Stimulated activated CD8-positive, alpha-beta memory T cell treated with anti-CD3 and anti-CD28 coated beads, Interleukin-2, amount 100 ng/mL, for 1 hour (primary cell): ENCODE measurements around the gene IGFALS.
A peak's percentile ranks its signal among the peaks of the same experiment; 100 is the strongest.

Experiments used
- DNase-seq, 2 donors: peaks; one replicate each; pipeline ENCODE4 v3.0.0-alpha.2; 2020; ENCODE audit warnings: low read depth in 2 of 2

Gene IGFALS

DNA sequence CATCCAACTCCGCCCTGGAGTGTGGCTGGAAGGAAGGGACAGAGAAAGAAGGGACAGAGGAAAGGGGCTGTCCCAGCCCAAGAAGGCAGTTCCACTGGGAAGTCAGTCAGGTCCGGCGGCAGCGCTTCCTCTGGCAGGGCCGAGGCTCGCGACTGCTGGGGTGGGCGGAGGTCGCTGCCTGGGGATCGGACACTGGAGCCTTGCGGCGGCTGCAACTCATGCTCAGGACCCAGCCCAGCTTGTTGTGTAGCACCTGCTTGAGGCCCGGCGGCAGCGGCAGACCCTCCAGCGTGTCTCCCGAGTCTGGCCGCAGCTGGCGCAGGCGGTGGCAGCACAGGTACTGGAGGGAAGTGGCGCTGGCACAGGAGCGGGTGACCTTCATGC lies 16.5 kb downstream of the IGFALS start:
- DNase-seq: no peak

GRCh38 chr16:1776672-1776955 lies 16.9 kb downstream of the IGFALS start:
- no peak for DNase-seq

GRCh38 chr16:1775846-1776671 lies 17.4 kb downstream of the IGFALS start:
- no peak for DNase-seq

DNA sequence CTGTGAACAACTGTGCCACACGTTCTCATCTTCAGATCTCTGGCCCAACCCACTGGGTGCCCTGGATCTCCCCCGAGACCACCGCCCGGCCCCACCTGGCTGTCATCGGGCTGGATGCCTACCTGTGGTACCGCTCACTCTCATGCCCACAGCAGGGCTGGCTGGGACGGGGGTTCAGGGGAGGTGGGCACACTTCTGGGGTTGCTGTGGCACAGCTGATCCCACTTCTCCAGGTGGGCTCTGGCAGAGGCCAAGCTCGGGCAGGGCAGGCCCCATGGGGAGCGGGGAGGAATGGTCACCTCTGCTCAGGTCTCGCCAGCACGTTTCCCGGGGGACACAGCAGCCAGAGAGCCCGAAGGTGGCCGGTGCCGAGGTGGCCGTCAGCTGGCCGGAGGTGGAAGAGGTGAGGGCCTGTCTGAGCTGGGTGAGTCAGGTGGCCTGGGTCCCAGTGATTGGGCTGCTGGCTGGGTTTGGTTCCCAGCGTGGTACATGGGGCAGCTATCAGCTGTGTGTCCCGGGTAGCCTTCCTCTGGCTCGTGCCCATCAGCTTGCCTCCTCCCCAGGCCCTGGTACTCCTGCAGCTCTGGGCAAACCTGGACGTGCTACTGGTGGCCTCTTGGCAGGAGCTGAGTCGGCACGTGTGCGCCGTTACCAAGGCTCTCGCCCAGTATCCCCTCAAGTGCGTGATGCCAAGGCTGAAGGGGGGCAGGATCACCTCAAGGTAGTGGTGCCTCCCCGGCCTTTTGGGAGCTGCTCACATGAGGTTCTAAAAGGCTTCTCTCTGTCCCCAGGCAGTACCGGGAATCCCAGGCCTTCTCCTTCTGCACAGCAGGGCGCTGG lies 18.3 kb downstream of the IGFALS start:
- DNase-seq: no peak

DNA sequence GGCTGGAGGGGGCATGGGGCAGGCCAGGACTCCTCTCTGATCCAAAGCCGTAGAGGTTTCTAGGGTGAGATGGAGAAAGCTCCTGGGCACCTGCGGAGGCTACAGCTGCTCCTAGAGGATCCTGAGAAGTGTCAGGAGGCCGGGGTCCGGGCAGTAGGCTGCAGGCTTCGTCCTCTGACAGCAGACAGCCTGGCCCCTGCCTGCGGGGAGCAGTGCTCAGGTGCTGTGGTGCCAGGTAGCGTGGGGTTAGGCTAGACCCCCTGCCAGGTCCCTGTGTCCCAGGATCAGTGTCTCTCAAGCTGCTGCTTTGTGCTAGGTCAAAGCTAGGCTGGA lies 19.1 kb downstream of the IGFALS start:
- DNase-seq: no peak

- no peak for DNase-seq
Observed at GRCh38 chr16:1773703-1774447, 19.6 kb downstream of the IGFALS start.

- peak; percentile 54 to 65 for DNase-seq
Observed at GRCh38 chr16:1772908-1773702, 20.4 kb downstream of the IGFALS start, which contains the start of gene MRPS34. MRPS34 (minus strand) TSS chr16:1773134; CDS start chr16:1773119, 15 bp downstream.

DNA sequence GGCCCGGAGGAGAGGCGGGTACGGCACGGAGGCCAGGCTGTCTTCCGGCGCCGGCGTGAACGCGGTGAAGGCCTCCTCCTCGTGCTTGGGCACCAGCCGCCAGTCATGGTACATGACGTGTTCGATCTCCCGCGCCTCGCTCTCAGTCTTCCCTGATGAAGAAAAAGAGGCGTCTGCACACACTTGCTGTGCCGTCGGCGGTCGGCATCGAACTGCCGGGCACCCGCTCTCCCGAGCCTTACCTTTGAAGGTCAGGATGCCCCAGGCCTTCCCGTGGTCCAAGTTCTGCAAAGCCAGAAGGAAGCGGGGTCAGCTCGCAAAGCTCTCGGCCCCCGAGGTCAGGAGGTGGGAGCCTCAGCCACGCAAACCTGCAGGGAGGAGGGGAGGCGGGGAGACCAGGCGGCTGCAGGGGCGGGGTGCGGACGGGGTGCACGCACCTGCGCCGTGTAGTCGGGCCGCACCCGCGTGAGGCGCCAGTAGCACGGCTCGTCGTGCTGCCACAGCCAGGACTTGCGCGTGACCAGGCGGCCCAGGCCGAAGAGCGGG lies 21.1 kb downstream of the IGFALS start, which contains the start of gene EME2:
Gene EME2 (plus strand): TSS at position 449 of the 546 bp plus-strand sequence. CDS start 418 bp downstream, outside the sequence.
- DNase-seq: no peak

GRCh38 chr16:1771864-1772361 lies 21.6 kb downstream of the IGFALS start:
- no peak for DNase-seq

DNA sequence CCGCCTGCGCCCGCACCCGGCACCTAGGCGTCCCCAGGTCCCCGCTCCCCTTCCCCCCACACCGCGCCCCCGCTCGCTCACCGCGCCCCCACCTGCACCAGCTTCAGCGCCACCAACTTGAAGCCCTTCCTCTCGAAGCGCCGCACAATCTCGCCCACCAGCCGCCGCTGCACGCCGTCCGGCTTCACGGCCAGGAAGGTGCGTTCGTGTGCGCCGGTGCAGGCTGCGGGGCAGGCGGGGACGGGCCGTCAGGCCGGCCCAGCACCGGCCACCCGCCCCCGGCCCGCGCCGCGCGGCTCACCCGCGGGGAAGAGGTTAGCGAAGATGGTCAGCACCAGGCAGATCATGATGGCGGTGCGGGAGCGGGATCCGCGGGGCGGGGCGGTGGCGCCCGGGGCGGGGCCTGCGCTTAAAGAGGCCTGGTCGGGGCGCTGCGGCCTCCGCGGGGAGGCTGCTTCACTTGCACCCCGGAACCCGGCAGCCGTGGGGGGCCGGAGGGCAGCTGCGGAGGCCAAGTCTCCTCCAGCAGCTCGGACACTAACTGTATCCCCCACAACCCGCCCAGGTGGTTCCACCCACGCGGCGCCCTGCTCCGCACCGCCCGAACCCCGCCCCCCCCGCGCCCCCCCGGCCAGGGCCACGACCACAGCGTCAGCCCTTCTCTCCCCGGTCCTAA lies 22.2 kb downstream of the IGFALS start, which contains the start of gene NME3:
Gene NME3 (minus strand): TSS at position 356 of the 676 bp plus-strand sequence. CDS start 9 bp downstream, at position 347.
- DNase-seq: peak; percentile 50 to 62

DNA sequence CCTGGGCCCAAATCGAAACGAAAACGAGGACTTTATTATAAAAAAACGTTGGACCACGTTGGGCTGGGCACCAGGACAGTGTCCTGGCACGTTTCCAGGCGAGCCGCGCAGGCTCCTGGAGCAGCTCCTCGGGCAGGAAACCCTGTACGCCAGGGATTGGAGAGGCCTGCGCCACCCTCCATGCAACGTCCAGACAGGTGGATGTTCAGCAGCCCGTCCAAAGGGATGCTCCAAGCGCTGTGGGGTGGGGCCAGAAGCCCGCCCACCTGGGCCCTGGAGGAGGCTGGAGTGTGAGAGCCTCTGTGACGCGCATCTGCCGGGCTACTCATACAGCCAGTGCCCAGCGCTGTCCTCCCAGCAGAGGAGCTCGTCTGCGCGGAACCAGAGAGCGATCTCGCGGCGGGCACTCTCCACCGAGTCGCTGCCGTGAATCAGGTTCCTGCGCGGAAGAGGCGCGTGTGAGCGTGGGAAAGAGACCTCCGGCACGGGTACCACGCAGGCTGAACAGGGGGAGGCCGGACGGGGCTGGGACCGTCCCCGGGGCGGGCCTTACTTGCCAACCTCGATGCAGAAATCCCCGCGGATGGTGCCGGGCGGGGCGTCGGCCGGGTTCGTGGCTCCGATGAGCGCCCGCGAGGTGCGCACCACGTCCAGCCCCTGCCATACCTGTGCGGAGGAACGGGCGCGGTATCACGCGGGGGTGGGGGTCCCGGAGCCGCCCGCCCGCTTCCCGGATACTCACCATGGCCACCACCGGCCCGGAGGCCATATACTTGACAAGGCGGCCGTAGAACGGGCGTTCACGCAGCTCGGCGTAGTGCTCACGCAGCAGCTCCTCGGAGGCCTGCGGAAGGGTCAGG lies 22.9 kb downstream of the IGFALS start:
- DNase-seq: no peak

GRCh38 chr16:1769402-1770300 lies 23.9 kb downstream of the IGFALS start:
- no peak for DNase-seq

GRCh38 chr16:1768767-1769401 lies 24.6 kb downstream of the IGFALS start:
- no peak for DNase-seq

DNA sequence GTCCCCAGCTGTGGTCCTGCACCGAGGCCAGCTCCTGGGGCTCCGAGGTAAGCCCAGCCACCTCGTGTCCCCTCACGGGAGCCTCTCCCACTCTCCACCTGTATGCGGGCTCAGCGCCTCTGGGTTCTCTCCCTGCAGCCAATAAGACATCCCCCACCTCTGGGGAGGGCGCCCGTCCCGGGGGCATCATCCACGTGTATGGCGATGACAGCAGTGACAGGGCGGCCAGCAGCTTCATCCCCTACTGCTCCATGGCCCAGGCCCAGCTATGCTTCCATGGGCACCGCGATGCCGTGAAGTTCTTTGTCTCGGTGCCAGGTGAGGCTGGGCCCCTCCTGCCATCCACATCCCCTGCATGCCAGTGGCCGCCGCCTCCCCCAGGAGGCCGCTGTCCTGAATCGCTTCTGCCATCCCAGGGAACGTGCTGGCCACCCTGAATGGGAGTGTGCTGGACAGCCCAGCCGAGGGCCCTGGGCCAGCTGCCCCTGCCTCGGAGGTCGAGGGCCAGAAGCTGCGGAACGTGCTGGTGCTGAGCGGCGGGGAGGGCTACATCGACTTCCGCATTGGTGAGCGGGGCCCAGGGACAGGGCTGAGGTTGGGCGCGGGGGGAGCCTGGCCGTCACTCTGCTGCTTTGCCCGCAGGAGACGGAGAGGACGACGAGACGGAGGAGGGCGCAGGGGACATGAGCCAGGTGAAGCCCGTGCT lies 25.3 kb downstream of the IGFALS start:
- DNase-seq: no peak

- DNase-seq: no peak
Observed at GRCh38 chr16:1767116-1767994, 26.1 kb downstream of the IGFALS start.

DNA sequence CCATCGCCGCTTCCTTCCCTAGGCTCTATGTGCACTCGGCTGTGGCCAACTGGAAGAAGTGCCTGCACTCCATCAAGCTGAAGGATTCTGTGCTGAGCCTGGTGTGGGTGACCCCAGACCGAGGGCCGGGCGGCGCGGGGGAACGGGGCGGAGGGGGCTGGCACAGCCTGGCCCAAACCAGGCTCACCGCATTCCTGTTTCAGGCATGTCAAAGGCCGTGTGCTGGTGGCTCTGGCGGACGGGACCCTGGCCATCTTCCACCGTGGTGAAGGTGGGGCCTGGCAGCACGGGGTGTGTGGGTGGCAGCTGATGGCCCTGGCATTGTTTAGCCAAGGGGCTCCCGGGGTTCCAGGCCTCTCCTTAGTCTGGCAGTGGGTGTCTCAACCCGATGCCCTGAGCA lies 26.8 kb downstream of the IGFALS start:
- no peak for DNase-seq
